Kidney tubule cell (primary cell): ENCODE data around the gene BTN3A1.
"Not testable (repeated sequence)": the region's sequence is repeated elsewhere in the genome, so short reads cannot be mapped to it uniquely, and the experiment has no call there.

Experiments used
- DNase-seq: peaks from one replicate; pipeline ENCODE4 v3.0.0-alpha.2; 2018; ENCODE audit warnings: low spot score

The BTN3A1 gene

DNA sequence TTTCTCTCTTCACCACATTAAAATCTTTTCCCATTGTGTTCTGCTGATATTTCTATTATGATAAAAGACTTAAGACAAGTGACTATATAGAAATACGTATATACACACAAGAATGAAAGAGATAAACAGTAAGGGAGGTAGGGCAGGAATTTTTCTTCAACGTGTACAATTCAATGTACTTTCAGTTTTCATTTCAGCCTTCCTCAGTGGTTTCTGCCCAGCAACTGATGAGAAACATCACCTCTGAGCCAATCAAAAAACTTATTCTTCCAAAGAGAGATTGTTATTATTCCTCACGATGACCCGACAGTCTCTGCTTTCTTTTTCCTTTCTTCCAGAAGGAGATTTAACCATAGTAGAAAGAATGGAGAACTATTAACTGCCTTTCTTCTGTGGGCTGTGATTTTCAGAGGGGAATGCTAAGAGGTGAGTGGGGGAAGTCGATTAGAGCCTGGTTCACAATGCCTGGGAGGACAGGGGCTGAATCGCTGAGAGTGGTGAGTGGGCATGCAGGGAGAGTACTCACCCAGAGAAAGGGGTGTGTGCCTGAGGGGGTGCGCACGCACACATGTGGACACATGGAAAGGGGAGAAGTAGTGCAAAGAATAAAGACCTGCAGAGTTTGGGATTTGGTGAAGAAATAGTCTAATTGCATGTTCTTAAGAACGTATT is at the start of gene BTN3A1:
BTN3A1 (plus strand) TSS at position 289 of the 672 bp plus-strand sequence. CDS start 3,289 bp downstream, outside the sequence.
- DNase-seq, result peak; percentile 75

DNA sequence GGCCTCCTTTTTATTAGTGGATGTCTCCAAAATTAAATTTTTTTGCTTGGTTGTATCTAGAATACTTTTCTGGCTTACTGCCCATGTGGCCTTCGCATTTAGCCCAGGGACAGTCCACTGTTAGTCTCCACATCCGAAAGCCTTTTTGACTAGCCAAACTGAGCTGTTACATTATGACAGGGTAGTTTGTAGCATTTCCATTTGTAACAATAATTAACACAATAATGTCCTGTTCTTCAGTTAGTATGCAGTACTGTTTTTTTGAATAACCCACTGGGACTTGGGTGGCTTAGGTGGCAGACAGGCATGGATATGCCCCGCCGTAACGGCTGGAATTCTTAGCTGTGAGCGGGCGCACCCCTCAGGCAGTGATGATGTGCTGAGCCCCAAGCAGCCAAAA is 49.8 kb upstream of the BTN3A1 start:
- DNase-seq, result no peak

DNA sequence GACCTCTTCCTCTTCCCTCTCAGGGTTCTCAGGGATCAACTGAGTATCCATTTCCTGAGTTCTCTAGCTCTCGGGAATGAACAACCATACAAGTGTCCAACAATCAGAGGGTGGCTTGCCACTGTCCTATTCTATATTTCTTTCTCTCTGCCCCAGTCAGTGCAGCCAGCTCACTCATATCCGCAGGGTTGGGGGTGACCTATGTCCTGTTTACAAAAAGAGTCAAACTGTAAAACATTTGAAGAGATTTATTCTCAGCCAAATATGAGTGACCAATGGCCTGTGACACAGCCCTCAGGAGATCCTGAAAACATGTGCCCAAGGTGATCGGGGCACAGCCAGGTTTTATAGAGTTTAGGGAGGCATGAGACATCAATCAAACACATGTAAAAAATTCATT is 47.9 kb upstream of the BTN3A1 start:
- peak; percentile 42 for DNase-seq

DNA sequence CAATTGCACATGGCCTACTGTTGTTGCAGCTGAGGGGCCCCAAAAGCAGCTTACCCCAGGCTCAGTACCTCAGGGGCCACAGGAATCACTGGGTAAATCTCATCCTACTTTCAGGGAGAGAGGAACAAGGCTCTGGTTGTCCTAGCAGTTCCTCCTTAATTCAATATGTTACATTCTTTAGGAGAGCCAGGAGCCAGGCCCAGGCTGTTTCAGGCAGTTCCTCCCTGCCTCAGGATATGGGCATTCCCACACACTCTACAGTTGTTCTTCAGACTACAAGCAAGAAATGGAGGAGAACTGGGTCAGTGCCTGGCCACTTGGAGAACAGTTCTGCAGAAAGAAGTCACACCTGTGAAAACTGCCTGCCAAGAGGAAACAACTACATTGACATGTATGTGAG is 46.7 kb upstream of the BTN3A1 start:
- DNase-seq, result no peak

DNA sequence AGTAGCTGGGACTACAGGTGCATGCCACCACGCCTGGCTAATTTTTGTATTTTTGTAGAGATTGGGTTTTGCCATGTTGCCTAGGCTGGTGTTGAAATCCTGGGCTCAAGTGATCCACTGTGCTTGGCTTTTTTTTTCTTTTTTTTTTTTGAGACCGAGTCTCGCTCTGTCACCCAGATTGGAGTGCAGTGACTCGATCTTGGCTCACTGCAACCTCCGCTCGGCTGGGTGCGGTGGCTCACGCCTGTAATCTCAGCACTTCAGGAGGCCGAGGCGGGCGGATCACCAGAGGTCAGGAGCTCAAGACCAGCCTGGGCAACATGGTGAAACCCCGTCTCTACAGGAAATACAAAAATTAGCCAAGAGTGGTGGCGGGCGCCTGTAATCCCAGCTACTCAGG is 44.5 kb upstream of the BTN3A1 start:
- not testable (repeated sequence) for DNase-seq

GRCh38 chr6:26358511-26358981 is 43.5 kb upstream of the BTN3A1 start:
- no peak for DNase-seq

- DNase-seq, result no peak
Measured at GRCh38 chr6:26359765-26360164, 42.3 kb upstream of the BTN3A1 start.

GRCh38 chr6:26360451-26361416 is 41.3 kb upstream of the BTN3A1 start:
- DNase-seq, result no peak

- DNase-seq, result no peak
Measured at GRCh38 chr6:26361544-26361943, 40.5 kb upstream of the BTN3A1 start.

- DNase-seq, result no peak
Measured at GRCh38 chr6:26362093-26362835, 39.8 kb upstream of the BTN3A1 start.

DNA sequence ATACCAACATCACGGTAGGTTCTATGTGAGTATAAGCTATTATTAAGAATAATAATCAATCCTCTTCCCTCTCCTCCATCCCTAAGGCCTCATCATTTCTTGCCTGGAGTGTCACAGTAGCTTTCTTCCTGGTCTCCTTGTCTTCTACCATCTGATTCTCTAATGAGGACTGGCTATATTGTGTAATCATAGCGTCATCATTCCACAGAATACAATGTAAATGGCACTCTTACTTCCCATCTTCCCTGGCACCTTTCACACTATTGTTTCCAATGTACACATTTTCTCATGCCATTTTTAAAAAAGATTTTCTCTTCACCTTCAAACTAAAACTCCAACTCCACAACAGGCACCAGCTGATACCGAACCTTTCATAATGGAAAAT is 39.2 kb upstream of the BTN3A1 start:
- DNase-seq, result no peak

DNA sequence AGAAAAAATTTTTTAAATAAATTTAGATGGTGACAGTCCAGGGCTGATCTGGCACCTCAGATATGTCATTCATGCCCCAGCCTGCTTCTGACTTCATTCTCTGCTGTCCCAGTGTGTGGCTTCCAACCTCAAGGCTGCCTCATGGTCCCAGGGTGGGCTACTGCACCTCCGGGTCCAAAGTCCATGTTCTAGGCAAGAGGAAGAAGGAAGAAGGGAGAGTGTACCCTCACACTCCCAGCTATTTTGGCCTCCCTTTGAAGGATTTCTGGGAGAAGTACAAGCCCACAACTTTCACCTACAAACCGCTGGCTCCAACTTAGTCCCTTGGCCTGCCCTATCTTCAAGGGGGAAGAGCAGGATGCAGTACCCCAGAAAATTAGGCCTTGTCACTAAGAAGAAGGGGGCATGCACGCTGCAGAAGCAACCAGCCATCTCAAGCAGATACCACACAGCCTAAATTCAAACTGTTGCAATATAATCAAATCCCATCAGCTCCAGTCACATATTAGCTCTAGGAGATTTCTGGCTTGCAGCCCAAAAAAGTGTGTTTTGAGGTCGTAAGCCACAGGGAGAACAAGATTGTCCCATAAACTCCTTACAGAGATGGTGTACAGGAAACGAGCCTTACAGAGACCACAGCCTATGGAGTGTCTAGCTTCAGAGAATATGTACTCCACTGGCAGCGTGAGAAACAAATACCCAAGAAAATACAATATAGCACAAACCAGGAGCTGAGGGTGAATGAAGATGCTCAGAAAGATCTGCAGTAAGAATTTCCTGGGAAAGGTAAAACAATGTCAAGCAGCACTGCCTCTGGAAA is 38.0 kb upstream of the BTN3A1 start:
- no peak for DNase-seq

GRCh38 chr6:26365633-26365995 is 36.5 kb upstream of the BTN3A1 start:
- no peak for DNase-seq

- DNase-seq, result no peak
Measured at GRCh38 chr6:26366504-26366903, 35.6 kb upstream of the BTN3A1 start.

DNA sequence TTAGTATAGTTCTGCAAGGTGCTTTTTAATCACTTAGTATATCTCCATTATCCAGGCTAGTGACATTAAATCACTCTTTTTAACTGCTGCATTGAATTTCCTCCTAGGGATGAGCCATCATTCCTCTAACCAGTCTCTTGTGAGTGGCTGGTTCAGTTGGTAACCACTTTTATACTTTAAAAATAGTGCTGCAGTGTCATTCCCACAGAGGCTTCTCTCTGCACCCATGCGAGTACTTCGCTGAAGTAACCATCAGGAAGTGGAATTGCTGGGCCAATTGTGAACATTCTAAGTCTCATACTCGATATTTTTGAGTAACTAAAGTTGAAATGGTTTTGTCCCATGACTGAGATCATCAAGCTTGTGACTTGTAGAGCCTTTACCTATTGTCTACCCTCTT is 35.0 kb upstream of the BTN3A1 start:
- no peak for DNase-seq

- DNase-seq, result not testable (repeated sequence)
Measured at GRCh38 chr6:26371813-26372212, 30.3 kb upstream of the BTN3A1 start.

- DNase-seq, result no peak
Measured at GRCh38 chr6:26372308-26373144, 29.5 kb upstream of the BTN3A1 start.

DNA sequence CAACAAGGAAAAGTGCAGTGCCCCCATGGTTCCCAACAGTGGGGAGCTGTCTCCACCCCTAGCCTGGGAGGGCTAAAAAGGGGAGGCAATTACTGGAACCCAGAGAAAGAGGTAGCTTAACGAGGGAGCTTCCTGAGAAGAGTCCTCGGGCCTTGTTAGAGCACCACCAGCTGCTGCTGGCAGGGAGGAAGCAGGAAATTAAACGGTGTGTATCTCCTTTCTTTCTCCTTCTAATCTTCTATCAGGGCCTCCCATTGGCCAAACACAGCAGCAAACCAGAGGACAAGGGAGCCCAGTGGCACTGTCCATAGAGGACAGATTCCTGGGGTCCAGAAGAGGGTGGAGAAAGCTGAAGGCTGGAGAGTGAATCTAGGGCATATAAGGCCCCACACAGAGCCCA is 26.8 kb upstream of the BTN3A1 start:
- no peak for DNase-seq

DNA sequence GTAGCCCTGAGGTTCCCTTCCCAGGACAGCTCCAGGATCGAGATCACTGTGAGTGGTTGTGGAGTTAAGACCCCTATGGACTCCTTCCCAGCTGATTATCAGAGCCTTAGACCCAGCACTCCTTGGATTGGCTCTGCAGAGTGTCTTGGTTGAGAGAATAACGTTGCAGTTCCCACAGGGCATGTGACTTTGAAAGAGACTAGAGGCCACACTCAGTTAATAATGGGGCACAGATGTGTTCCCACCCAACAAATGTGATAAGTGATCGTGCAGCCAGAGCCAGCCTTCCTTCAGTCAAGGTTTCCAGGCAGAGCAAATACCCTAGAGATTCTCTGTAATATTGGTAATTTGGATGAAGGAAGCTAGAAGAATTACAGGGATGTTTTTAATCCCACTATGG is 24.4 kb upstream of the BTN3A1 start:
- no peak for DNase-seq

DNA sequence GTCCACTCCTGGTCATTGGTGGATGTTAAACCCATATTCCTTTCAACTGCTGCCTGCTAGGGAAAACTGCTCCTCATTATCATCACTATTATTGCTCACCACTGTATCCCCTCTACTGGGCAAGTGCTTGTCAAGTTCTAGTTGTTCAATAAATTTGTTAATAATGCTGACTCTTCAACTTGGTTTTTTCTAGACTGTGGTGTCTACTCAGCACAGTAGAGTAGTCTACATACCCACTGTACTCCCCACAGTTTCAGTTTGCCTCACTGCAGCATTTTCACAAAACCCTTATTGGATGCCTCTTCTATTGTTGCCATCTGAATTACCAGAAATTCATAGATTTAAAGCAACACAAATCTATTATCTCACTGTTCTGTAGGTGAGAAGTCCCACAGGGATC is 23.9 kb upstream of the BTN3A1 start:
- not testable (repeated sequence) for DNase-seq

- DNase-seq, result no peak
Measured at GRCh38 chr6:26379292-26379691, 22.8 kb upstream of the BTN3A1 start.
